GM21381 (cell line): ENCODE results near the gene CHCHD2.
"Not testable (repeated sequence)": the region's sequence is repeated elsewhere in the genome, so short reads cannot be mapped to it uniquely, and the experiment has no call there.

Experiments used
- ATAC-seq: cut with Tn5 transposase; IDR thresholded peaks from one replicate; pipeline ENCODE4 v1.9.1; 2021; ENCODE audit warnings: mild to moderate bottlenecking, moderate library complexity; ENCODE audit not compliant: unreplicated experiment

Gene CHCHD2

GRCh38 chr7:56086761-56087160 is 19.5 kb downstream of the CHCHD2 start:
- ATAC-seq = no peak

- no peak for ATAC-seq
Measured at GRCh38 chr7:56083150-56083785, 23.0 kb downstream of the CHCHD2 start.

- no peak for ATAC-seq
Measured at GRCh38 chr7:56081626-56082340, 24.5 kb downstream of the CHCHD2 start.

- ATAC-seq = not testable (repeated sequence)
Measured at GRCh38 chr7:56080726-56081435, 25.4 kb downstream of the CHCHD2 start.

GRCh38 chr7:56079450-56080185 is 26.7 kb downstream of the CHCHD2 start:
- ATAC-seq = no peak

GRCh38 chr7:56078196-56078595 is 28.1 kb downstream of the CHCHD2 start:
- ATAC-seq = no peak

GRCh38 chr7:56077681-56078080 is 28.6 kb downstream of the CHCHD2 start:
- ATAC-seq = no peak

GRCh38 chr7:56074371-56074791 is 31.9 kb downstream of the CHCHD2 start:
- ATAC-seq = peak; percentile 91

- not testable (repeated sequence) for ATAC-seq
Measured at GRCh38 chr7:56066376-56066775, 39.9 kb downstream of the CHCHD2 start.

GRCh38 chr7:56063882-56064625 is 42.2 kb downstream of the CHCHD2 start, which contains the start of gene SUMF2:
TSS of gene SUMF2 (plus strand) at chr7:56064286. CDS start at chr7:56064312, 26 bp downstream.
- peak; percentile 93 for ATAC-seq

GRCh38 chr7:56063500-56063881 is 42.8 kb downstream of the CHCHD2 start:
- no peak for ATAC-seq

- no peak for ATAC-seq
Measured at GRCh38 chr7:56062382-56062781, 43.9 kb downstream of the CHCHD2 start.

GRCh38 chr7:56053993-56054392 is 52.3 kb downstream of the CHCHD2 start:
- no peak for ATAC-seq

GRCh38 chr7:56053379-56053778 is 52.9 kb downstream of the CHCHD2 start:
- ATAC-seq = no peak
